GM12878 (cell line): Measurements from ENCODE around the gene ARID5B. TPM values are rescaled to one million over a fixed set of nuclear protein-coding genes. Genes with fewer than 3 reads are reported as not detected.

Experiments used
- ATAC-seq: fragments of 200-7000 bp; cut with Tn5 transposase; 3 replicates; pipeline ENCODE4 v1.9.1; 2020; ENCODE audit warnings: mild to moderate bottlenecking, moderate library complexity
- BruUV-seq: library from RNA; stranded (reverse); fragments of 400-500 nt; replicated peaks from 2 replicates; lab custom pipeline; 2021; lab: Mats Ljungman, UMichigan
- CTCF ChIA-PET: fragments of 300-600 bp; sonication (Branson Sonifier 250); formaldehyde crosslinking; extraction: SDS; loops from one replicate; lab custom pipeline; 2021; ENCODE audit warnings: inconsistent platforms; lab: Yijun Ruan, JAX
- POLR2A ChIA-PET: fragments of 350-600 bp; formaldehyde crosslinking; extraction: SDS; loops from one replicate; lab custom pipeline; 2021; ENCODE audit warnings: inconsistent platforms; lab: Charles Lee
- RAD21 ChIA-PET: fragments of 300-600 bp; sonication (Branson Sonifier 250); formaldehyde crosslinking; loops from one replicate; lab custom pipeline; 2023; ENCODE audit warnings: antibody characterized with exemption; ENCODE audit not compliant: unreplicated experiment; lab: Charles Lee
- SMC1A ChIA-PET: fragments of 300-600 bp; sonication (Branson Sonifier 250); formaldehyde crosslinking; loops from one replicate; lab custom pipeline; 2023; ENCODE audit not compliant: unreplicated experiment, uncharacterized antibody; lab: Charles Lee
- DNase-seq: peaks from one replicate; pipeline ENCODE4 v3.0.0-alpha.2; 2011; ENCODE audit warnings: low read depth, low spot score
- FAIRE-seq: peaks from 3 replicates; lab custom pipeline; 2011; peaks lifted over from hg19 to GRCh38; lab: Jason Lieb, UNC
- H2AFZ ChIP-seq: 2 replicates; pipeline ENCODE4 v1.6.0; 2011; ENCODE audit warnings: low read depth, low read length, control low read depth; ENCODE audit not compliant: control insufficient read depth
- H3K27ac ChIP-seq: 2 replicates; pipeline ENCODE4 v1.5.1; 2011; ENCODE audit warnings: control low read depth; ENCODE audit not compliant: control insufficient read depth, insufficient read depth
- H3K27me3 ChIP-seq, 2 experiments: replicated peaks in 1 of 2; 2 replicates each; pipeline versions ENCODE4 v1.6.0 to v1.6.1; 2011; ENCODE audit warnings: low read length in 1 of 2; ENCODE audit not compliant: control insufficient read depth in 2 of 2, insufficient read depth in 2 of 2
- H3K36me3 ChIP-seq, 2 experiments: 2 replicates each; pipeline ENCODE4 v1.5.1; 2011; ENCODE audit warnings: low read length in 1 of 2; ENCODE audit not compliant: control insufficient read depth in 2 of 2, insufficient read depth in 2 of 2
- H3K4me1 ChIP-seq: 2 replicates; pipeline ENCODE4 v1.6.1; 2011; ENCODE audit warnings: mild to moderate bottlenecking, low read length, moderate library complexity, mixed read lengths; ENCODE audit not compliant: control insufficient read depth, insufficient read depth
- H3K4me2 ChIP-seq: 2 replicates; pipeline ENCODE4 v1.6.0; 2011; ENCODE audit warnings: control low read depth; ENCODE audit not compliant: control insufficient read depth, insufficient read depth
- H3K4me3 ChIP-seq: fragments of 200-600 bp; sonication (generic); 2 replicates; pipeline ENCODE4 v1.5.1; 2016
- H3K79me2 ChIP-seq: 2 replicates; pipeline ENCODE4 v1.6.0; 2011; ENCODE audit warnings: low read length; ENCODE audit not compliant: control insufficient read depth, insufficient read depth
- H3K9ac ChIP-seq: 2 replicates; pipeline ENCODE4 v1.8.0; 2011; ENCODE audit warnings: low read length, control low read depth, mixed read lengths; ENCODE audit not compliant: control insufficient read depth, insufficient read depth
- H3K9me3 ChIP-seq: replicated peaks from 3 replicates; pipeline ENCODE4 v1.5.1; 2011; ENCODE audit warnings: mild to moderate bottlenecking, low read length; ENCODE audit not compliant: control insufficient read depth, insufficient read depth
- H4K20me1 ChIP-seq: 2 replicates; pipeline ENCODE4 v1.6.0; 2011; ENCODE audit not compliant: control insufficient read depth, insufficient read depth
- ATF2 ChIP-seq: IDR thresholded peaks from 2 replicates; pipeline ENCODE4 v1.6.1; 2012; ENCODE audit warnings: low read length, inconsistent platforms
- CBFB ChIP-seq: IDR thresholded peaks from 2 replicates; pipeline ENCODE4 v1.6.1; 2016; ENCODE audit warnings: antibody characterized with exemption, low read depth
- CEBPZ ChIP-seq: fragments of 150-350 bp; IDR thresholded peaks from 2 replicates; pipeline ENCODE4 v1.6.1; 2016; ENCODE audit warnings: low read depth, low read length
- EED ChIP-seq: sonication (generic); IDR thresholded peaks from 2 replicates; pipeline ENCODE4 v1.6.1; 2016; ENCODE audit warnings: antibody characterized with exemption, low read depth
- EGR1 ChIP-seq, 2 experiments: IDR thresholded peaks; 1 replicate in 1 of 2; 2 replicates in 1 of 2; pipeline ENCODE4 v1.6.1; 2011 to 2012; ENCODE audit warnings: low read depth in 2 of 2, low read length in 2 of 2, borderline replicate concordance in 1 of 2, mild to moderate bottlenecking in 1 of 2, moderate library complexity in 1 of 2
- IKZF2 ChIP-seq, 2 experiments: fragments of 450-650 bp; IDR thresholded peaks; 2 replicates each; pipeline ENCODE4 v1.6.1; 2017; ENCODE audit warnings: mild to moderate bottlenecking in 2 of 2, moderate library complexity in 2 of 2
- MEF2A ChIP-seq: IDR thresholded peaks from 2 replicates; pipeline ENCODE4 v1.6.1; 2011; ENCODE audit warnings: low read depth, mild to moderate bottlenecking, low read length, moderate library complexity; ENCODE audit not compliant: insufficient read depth
- NFIC ChIP-seq: IDR thresholded peaks from 2 replicates; pipeline ENCODE4 v1.6.1; 2012; ENCODE audit warnings: low read depth, mild to moderate bottlenecking, inconsistent platforms, low read length, moderate library complexity
- SKIL ChIP-seq: fragments of 450-650 bp; IDR thresholded peaks from 2 replicates; pipeline ENCODE4 v1.6.1; 2017; ENCODE audit warnings: mild to moderate bottlenecking, low read depth, inconsistent platforms; ENCODE audit not compliant: poor library complexity, severe bottlenecking
- ZNF592 ChIP-seq: fragments of 450-650 bp; IDR thresholded peaks from 2 replicates; pipeline ENCODE4 v1.6.1; 2017; ENCODE audit warnings: mild to moderate bottlenecking, moderate library complexity
- WGBS: methylation state at CpG from one replicate; pipeline ENCODE4 v1.1.6; 2016; ENCODE audit warnings: low lambda C conversion rate; ENCODE audit not compliant: insufficient replicate concordance, insufficient coverage; ENCODE audit errors: missing lambda C conversion rate; 5-methylcytosine and 5-hydroxymethylcytosine counted together
- in situ Hi-C: fragments of 300-500 bp; cut with MboI; formaldehyde crosslinking; loops from 9 replicates; pipeline ENCODE4 v1.14.3; 2018; ENCODE audit warnings: mixed read lengths
- intact Hi-C: fragments of 100-400 bp; cut with micrococcal nuclease; formaldehyde crosslinking; loops from one replicate; pipeline ENCODE4 v1.14.2; 2022; ENCODE audit not compliant: unreplicated experiment
- polyA plus RNA-seq, 11 experiments: library from polyadenylated mRNA; depleted of rRNA in 4 of 11; unstranded in 6 of 11; stranded (reverse) in 5 of 11; fragments of >200 nt; fragmentation: Nextera tagmentation in 4 of 11; fragmentation: Illumina TruSeq in 1 of 11; extraction: Ambion mirVana in 4 of 11; extraction: Trizol in 1 of 11; gene quantifications; 1 replicate in 1 of 11; 2 replicates in 10 of 11; pipeline versions ENCODE4 v1.2.1 to v1.2.3, GENCODE V29; 2011 to 2016; ENCODE audit warnings: inconsistent platforms in 2 of 11, missing spikeins in 2 of 11, low read depth in 1 of 11
- total RNA-seq, 4 experiments: library from RNA; depleted of rRNA in 3 of 4; stranded (reverse); fragments of >200 nt in 3 of 4; fragmentation: Illumina TruSeq in 1 of 4; extraction: Trizol in 1 of 4; gene quantifications; 2 replicates each; pipeline versions ENCODE4 v1.2.1 to v1.2.3, GENCODE V29; 2013 to 2021

ARID5B gene
- total and polyA plus RNA-seq, 10 of the 15 experiments (the other 5 are each of a cell fraction or from before 2014, with no cell fraction given): 2.7 to 8.5 (median 6.1) TPM

- CTCF ChIA-PET: interaction anchor here (0.7 to 1.9 kb wide), 6 partner anchors 17 to 1184 kb away, joined by 3 to 10 read pairs (median 3); no protein-coding TSS in a partner anchor
- ATAC-seq: peak; percentile 46
- H4K20me1 ChIP-seq: no peaks in the 10 kb centered on the region
- intact Hi-C loops: loop anchor here (1.0 to 2.0 kb wide), 3 partner anchors 29 to 60 kb away; no protein-coding TSS in a partner anchor
- H3K9ac ChIP-seq: peak overlapping the region; percentile 49
- peaks cover 0 to 6% of the 10 kb centered on the region in 2 experiments; a peak in 1 of 4 replicates for H3K36me3 ChIP-seq
- peaks cover 2% of the 10 kb centered on the region; the same call in 2 of the 3 replicates for H3K9me3 ChIP-seq
- peak overlapping the region; percentile 87 for H3K4me2 ChIP-seq
- peaks cover 65% of the 10 kb centered on the region for H3K79me2 ChIP-seq
- WGBS: 0% methylated on average over 3 of the region's 3 CpGs
- H3K27ac ChIP-seq: peak overlapping the region; percentile 85
- no peak for DNase-seq
- no peak for FAIRE-seq
- in situ Hi-C loops: no loop called here
- peak overlapping the region; percentile 37; the same call in 1 of the 2 replicates for H3K4me3 ChIP-seq
- H3K27me3 ChIP-seq: no peaks in the 10 kb centered on the region
- TF ChIP-seq CEBPZ (no peak), MEF2A (0 out of 2 replicates have a peak, but pooled peaks have one; percentile 50), NFIC (peak; percentile 21; the same call in 1 of the 2 replicates), ATF2 (no peak), CBFB (no peak), SKIL (no peak), ZNF592 (no peak), EED (0 out of 2 replicates have a peak, but pooled peaks have one; percentile 9), EGR1 (IDR thresholded peaks at IDR 0.05; ENCODE audit: borderline replicate concordance in 1 of 2, low read depth in 2 of 2, low read length in 2 of 2) (no peak), IKZF2 (IDR thresholded peaks at IDR 0.05) (peak in 1 of 2 experiments; percentile 25; a peak in 1 of 4 replicates)
- TF ChIP-seq, all 136 proteins: peak for 4
- no peak overlapping the region for H2AFZ ChIP-seq
- POLR2A ChIA-PET: interaction anchor here (1.1 to 2.5 kb wide), 3 partner anchors 10 to 24 kb away, joined by 3 to 7 read pairs (median 4); no protein-coding TSS in a partner anchor
- BruUV-seq: no TSS peak
- H3K4me1 ChIP-seq: peaks cover 60% of the 10 kb centered on the region
- SMC1A ChIA-PET: interaction anchor here (0.6 to 2.1 kb wide), 11 partner anchors 11 to 68 kb away, joined by 3 to 10 read pairs (median 4); no protein-coding TSS in a partner anchor
- RAD21 ChIA-PET: interaction anchor here (1.2 to 3.4 kb wide), 5 partner anchors 19 to 65 kb away, joined by 3 to 11 read pairs (median 4); no protein-coding TSS in a partner anchor
These were observed 62.7 kb downstream of the ARID5B start for GRCh38 chr10:61964059-61964709.
